Measurements from ENCODE around the gene ZNF441.
"Not testable (repeated sequence)": the region's sequence is repeated elsewhere in the genome, so short reads cannot be mapped to it uniquely, and the experiment has no call there.

ZNF441 gene

GRCh38 chr19:11766597-11767591 lies at the start of gene ZNF441:
ZNF441 (plus strand) TSS chr19:11767000; CDS start chr19:11767194, 194 bp downstream.
- peak; percentile 85 to 87 for DNase-seq

DNA sequence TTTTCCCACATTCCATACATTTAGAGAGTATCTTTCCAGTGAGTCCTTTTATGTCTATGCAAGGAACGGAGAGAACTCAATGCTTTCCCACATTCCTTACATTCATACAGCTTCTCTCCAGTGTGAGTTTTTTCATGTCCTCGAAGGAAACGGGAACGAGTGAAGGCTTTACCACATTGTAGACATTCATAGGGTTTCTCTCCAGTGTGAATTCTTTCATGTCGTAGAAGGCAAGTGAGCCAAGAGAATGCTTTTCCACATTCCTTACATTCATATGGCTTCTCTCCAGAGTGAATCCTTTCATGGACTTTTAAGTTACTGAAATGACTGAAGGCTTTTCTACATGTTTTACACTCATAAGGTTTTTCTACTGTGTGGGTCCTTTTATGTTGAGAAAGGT lies 45.1 kb upstream of the ZNF441 start:
- no peak for DNase-seq

- no peak for DNase-seq
These were observed 44.4 kb upstream of the ZNF441 start for GRCh38 chr19:11722414-11722813.

DNA sequence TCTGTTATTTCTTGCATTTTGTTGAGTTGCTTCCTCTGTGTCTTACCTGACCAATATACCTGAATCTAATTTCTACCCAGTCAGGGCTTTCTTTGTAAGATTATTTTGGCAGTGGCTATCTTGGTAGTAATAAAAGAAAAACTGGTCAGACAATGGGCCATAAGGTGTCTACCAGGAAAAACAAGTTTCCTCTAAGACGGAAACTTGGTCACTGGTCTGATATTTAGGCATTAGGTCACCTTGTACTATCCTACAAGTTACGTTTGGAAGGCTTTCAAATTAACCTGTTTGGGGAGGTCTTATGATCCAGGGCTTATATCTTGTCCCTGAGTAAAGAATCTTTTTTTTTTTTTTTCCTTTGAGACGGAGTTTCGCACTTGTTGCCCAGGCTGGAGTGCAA lies 37.2 kb upstream of the ZNF441 start:
- no peak for DNase-seq

DNA sequence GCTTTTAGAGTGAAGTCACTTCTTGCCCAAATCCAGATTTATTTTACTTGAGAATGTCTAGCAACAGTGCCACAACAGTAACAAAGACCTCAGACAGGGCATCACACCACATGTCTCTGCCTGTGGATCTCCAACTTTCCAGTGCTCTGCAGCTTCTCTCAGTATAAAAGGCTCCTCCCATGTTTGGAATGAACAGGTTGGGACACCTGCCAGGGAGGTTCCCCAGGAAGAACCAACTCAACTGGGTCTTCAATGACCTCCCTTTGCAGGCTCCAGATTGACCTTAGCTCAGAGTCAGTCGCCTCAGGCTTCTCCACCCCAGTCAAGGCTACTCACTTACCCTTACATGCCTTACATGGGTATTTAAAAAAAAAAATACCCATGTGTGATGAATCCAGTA lies 31.4 kb upstream of the ZNF441 start:
- no peak for DNase-seq

DNA sequence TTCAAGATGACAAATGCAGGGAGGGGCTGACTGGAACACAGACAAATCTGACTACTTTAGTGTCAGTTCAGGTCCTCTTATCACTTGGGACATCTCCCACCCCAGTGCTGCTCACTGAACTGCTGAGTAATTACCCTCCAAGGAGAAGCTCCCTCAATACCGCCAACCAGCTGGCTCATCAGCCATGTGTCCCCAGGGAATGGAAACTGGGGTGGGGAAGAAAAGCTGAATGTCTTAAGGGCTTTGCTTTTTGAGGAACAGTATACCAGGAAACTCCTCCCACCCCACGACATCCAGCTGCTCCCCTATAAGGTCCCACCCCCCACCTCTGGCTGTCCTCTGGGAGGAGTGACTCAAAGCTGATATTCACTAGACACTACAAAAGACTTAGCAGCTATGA lies 30.1 kb upstream of the ZNF441 start:
- no peak for DNase-seq

DNA sequence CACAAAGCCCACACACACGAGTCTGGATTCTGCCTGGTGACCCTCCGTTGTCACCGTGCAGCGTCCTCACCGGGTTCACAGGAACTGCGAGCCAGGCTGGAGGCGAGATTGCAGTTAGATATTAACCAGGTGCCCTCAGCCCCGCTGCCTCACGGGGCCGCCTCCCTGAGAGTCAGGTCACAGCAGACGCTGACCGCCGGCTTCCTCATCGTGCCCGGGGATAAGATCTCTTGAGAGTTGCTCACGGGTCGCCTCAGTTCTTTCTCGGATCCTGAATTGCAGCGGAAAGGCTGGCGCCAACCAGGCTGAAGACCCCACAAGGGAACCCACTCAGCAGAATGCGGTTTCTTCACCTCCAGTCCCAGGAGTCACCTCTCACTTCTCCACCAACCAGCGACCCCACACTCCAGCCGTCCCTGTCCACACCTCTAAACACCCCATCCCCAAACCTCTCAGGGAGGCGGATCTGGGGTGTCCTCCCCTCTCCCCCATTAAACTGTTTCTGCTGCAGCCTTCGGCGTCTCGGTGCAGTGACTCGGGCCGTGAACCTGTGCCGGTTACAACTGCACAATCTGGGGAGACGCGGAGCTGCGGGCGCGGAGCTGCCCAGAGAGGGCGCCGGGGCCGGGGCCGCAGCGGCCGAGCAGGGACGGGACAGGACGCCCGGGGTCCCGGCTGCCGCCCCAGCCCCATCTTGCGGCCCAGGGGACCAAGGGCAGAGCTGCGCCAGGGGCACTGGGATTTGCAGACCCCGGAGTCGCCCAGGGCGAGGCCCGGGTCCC lies 28.6 kb upstream of the ZNF441 start:
- peak in 1 of 2 experiments; percentile 12 for DNase-seq

DNA sequence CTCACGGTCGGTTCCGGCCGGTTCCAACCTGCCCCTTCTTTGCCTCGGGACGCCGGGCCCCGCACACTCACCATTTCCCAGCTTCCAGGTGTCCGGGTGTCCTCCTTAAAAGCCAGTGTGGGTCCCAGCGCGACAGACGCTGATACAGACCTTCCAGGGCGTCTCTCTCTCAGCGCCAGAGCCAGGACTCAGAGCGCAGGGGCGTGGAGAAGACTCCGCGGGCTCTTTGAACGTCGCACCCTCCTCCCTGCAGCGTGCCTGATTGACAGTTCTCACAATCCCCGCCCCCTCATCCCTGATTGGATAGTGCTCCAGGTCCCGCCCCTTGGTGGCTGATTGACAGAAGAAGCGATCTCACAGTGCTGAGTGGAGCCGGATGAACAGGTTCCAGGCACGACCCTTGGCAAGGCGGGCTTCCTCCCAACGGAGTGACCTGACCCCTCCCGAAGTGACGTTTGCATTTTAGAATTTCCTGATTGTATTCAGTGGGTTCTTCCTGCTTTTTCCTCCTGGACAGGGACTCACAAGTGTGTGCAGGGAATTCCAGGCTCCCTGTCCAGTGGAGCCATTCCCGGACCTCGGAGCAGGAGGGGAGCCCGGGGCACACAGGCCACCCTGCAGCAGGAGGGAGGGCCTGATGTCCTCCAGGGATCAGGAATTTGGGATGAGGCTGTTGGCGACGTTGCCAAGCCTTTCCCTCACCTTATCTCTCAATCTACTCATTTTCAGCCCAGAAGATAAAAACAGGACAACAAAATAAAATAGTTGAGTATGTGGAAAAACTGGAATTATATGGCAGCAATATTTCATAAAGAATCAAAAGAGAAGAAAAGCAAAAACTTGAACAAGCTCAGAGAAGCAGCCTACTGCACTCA lies 27.8 kb upstream of the ZNF441 start, which contains the start of gene ZNF823:
Gene ZNF823 (minus strand): TSS at position 201 of the 875 bp plus-strand sequence. CDS start 127 bp downstream, at position 74.
- DNase-seq, result peak; percentile 98 to 99

DNA sequence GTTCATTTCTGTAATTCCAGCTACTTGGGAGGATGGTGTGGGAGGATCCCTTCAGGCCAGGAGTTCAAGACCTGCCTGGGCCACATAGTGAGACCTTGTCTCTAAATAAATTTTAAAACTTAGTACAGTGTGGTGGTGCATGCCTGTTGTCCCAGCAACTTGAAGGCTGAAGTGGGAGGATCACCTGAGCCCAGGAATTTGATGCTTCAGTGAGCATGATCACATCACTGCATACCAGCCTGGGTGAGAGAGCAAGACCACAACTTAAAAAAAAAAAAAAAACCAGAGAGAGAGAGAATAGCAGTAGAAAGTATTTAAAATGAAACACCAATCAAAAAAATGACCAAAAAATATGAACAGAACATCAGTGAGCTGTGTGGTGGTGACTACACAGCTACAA lies 20.9 kb upstream of the ZNF441 start:
- DNase-seq, result no peak

DNA sequence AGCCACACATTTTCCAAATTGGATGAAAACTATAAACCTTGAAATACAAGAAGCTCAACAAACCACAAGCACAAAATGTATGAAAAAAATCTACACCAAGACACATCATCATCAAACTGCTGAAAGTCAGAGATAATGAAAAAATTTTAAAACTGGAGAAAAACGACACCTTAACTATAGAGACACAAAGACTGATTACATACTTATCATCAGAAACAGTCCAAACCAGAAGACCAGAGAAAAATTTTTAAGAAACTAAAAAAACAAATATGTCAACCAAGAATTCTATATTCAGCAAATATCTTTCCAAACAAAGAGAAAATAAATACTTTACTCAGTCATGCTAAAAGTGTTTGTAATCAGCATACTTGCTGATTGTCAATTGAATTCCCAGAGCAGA lies 19.5 kb upstream of the ZNF441 start:
- DNase-seq, result no peak

- DNase-seq, result no peak
These were observed 17.0 kb upstream of the ZNF441 start for GRCh38 chr19:11749751-11750150.

DNA sequence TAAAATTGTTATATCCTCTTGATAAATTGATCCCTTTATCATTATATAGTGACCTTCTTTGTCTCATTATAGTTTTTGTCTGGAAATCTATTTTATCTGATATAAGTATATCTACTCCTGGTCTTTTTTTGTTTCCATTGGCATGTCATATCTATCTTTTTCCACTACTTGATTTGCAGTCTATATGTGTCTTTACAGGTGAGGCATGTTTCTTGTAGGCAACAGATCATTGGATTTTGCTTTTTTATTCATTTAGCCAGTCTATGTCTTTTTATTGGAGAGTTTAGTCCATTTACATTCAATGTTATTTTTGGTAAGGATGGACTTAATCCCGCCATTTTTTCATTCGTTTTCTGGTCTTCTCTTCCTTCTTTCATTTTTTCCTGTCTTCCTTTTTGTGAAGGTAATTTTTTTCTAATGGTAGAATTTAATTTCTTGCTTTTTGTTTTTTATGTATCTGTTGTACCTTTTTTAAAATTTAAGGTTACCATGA lies 14.5 kb upstream of the ZNF441 start:
- DNase-seq, result no peak

GRCh38 chr19:11754663-11755062 lies 12.1 kb upstream of the ZNF441 start:
- no peak for DNase-seq

DNA sequence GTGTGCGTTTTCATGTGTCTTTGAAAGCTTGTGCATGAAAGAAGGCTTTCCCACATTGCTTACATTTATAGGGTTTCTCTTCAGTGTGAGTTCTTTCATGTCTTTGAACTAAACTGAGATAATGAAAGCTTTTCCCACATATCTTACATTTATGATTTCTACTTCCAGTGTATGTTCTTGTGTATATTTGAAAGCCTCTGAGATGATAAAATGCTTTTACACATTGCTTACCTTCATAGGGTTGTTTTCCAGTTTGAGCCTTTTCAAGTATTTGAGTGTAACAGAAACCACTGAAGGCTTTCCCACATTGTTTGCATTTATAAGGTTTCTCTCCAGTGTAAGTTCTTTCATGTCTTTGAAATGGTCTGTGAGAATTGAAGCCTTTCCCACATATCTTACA lies 9.8 kb upstream of the ZNF441 start:
- DNase-seq, result no peak

GRCh38 chr19:11759805-11760204 lies 7.0 kb upstream of the ZNF441 start:
- DNase-seq, result no peak

GRCh38 chr19:11763117-11763516 lies 3.7 kb upstream of the ZNF441 start:
- no peak for DNase-seq

DNA sequence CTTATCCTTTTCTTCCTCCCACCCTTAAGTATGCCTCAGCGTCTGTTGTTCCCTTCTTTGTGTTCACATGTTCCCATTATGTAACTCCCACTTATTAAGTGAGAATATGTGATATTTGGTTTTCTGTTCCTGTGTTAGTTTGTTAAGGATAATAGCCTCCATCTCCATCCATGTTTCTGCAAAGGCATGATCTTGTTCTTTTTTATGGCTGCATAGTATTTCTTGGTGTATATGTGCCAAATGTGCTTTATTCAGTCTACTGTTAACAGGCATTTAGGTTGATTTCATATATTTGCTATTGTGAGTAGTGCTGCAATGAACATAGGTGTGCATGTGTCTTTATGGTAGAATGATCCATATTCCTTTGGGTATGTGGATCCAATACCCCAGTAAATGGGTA lies 3.2 kb upstream of the ZNF441 start:
- DNase-seq, result no peak

- DNase-seq, result no peak
These were observed 883 bp downstream of the ZNF441 start for GRCh38 chr19:11767633-11768133.

DNA sequence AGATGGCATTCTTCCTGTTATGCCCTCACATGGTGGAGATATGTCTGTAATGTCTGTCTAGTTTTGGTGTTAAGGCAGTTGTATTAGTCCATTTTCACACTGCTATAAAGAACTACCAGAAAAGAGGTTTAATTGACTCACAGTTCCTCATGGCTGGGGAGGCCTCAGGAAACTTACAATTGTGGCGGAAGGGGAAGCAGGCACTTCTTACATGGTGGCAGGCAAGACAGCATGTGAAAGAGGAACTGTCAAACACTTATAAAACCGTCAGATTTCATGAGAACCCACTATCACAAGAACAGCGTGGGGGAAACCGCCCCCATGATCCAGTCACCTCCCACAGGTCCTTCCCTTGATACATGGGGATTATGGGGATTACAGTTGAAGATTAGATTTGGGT lies 3.2 kb downstream of the ZNF441 start:
- no peak for DNase-seq

GRCh38 chr19:11771520-11771919 lies 4.7 kb downstream of the ZNF441 start:
- peak in 1 of 2 experiments; percentile 4 for DNase-seq

DNA sequence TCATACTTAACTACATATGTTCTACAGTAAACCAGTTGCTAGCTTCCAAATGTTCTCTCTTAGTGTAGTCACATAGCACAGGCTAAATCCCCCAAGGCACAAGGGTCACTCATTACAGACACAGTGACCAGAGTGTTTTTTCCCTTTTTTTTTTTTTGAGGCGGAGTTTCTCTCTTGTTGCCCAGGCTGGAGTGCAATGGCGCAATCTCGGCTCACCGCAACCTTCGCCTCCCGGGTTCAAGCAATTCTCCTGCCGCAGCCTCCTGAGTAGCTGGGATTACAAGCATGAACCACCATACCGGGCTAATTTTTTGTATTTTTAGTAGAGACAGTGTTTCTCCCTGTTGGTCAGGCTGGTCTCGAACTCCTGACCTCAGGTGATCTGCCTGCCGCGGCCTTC lies 9.9 kb downstream of the ZNF441 start:
- not testable (repeated sequence) for DNase-seq

GRCh38 chr19:11780431-11781020 lies 13.7 kb downstream of the ZNF441 start:
- no peak for DNase-seq
